HTERT RPE-1 (cell line): ENCODE results near the gene ARL1.
"Not testable (repeated sequence)": the region's sequence is repeated elsewhere in the genome, so short reads cannot be mapped to it uniquely, and the experiment has no call there.

ENCODE experiments used
- in situ Hi-C: fragments of 300-500 bp; cut with MboI; formaldehyde crosslinking; loops from 4 replicates; pipeline ENCODE4 v1.14.3; 2020; ENCODE audit warnings: low sequenced_read_pairs

ARL1 gene

DNA sequence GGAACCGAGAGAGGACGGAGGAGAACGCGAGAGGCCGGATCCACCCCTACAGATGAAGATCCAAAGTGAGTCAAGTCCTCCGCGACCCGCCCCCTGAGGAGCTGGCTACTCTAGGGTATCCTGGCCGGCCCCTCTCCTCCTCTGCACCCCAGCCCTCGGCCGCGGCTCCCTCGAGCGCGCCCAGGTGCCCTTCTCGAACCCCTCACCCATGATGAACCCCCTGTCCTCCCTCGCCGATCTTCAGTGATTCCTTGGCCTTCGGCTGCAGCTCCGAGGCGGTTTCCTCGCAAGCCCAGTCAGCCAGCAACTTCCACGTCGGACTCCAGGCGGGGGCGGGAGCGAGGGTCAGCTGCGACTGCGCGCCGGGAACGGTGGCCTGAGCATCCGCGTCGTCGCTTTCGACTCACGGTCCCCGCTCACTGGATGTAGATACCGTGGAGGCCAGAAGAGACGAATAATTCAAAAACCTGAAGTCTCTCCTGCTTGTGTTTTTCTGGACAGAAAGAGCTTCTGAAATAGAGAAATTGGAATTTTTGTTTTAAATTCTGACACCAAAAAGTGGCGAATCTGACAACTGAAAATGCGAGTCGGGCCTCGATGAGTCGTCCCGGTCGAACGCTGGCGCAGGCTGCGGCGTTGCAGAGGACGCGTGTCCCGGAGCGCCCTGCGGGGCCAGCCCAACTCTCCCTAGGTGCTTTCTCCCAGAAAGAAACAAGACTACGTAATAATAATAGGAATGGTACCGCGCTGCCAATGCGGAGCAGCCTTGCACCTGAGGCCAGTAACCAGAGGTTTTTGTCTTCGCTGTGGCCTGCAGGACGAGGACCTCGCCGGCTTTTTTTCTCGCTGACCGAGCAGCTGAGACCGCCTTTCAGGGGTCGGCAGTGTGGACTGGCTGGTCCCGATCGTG is at the start of gene ARL1:
Gene ARL1, minus strand, starts transcription at position 337 of the 910 bp plus-strand sequence. Its CDS starts 127 bp downstream, at position 210.
- in situ Hi-C loops, result no loop called here

DNA sequence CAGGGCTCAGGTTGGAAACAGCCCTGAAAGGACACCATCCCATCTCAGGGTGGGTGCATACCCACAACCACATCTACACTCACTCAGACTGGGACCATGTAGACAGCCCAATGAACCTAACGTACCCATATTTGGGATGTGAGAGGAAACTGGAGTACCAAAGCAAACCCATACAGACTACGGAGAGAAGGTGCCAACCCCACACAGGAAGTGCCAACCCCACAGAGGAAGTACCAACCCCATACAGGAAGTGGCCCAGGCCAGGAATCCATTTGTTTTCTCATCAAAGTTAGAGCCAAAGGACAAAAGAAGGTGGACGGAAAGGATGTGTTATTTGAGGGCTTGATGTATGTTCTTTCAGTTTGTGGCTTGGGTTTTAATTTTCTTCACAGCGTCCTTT is 48.1 kb upstream of the ARL1 start:
- in situ Hi-C loops, result no loop called here

DNA sequence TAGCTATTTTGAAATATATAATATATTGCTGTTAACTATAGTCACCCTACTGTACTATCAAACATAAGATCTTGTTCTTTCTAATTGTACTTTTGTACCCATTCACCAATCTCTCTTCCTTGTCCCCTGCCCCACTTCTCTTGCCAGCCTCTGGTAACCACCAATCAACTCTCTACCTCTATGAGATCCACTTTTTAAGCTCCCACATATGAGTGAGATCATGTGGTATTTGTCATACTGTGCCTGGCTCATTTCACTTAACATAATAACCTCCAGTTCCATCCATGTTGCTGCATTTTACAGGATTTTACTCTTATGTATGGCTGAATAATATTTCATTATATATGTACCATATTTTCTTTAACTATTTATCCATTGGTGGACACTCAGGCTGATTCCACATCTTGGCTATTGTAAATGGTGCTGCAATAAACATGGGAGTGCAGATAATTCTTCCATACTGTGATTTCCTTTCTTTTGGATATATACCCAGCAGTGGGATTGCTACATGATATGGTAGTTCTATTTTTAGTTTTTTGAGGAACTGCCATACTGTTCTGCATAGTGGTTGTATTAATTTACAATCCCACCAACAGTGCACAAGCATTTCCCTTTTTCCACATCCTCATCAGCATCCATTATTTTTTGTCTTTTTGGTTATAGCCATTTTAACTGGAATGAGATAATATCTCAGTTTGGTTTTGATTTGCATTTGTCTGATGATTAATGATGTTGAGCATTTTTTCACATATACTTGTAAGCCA is 34.1 kb upstream of the ARL1 start:
- in situ Hi-C loops, result no loop called here

DNA sequence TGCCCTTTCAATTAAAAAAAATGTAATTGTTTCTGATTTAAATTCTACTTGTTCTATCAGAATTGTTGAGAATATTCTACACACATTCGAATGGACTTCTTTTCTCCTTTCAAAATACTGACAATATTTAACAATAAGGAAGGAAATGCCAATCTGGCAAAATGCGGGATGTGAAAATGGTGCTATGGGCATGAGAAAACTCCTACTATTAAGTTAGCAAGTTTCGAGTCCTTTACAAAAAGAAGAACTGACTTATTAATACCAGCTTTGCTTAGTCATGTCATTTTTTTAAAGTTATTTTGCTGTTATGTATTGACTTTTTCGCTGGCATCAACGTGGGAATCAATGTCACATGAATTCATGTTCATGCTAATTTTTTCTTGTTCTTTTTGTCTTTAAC is 31.7 kb upstream of the ARL1 start:
- in situ Hi-C loops, result no loop called here

DNA sequence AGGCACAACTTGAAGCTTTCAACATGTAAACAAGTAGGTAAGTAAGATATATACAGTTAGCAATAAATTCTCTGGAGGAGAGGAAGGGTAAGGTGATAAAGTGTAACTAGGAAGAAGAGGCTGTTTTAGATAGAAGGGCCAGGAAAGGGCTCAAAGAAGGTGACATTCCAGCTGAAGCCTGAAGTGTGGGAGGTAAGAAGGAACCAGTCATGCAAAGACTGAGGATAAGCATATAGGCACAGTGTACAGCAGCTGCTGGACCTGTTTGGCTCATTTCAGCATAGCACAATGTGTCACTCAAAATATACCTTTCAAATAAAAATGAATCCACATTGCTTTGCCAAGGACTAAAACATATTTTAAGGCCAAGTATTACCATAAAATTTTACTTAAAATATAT is 28.6 kb upstream of the ARL1 start:
- in situ Hi-C loops, result no loop called here

DNA sequence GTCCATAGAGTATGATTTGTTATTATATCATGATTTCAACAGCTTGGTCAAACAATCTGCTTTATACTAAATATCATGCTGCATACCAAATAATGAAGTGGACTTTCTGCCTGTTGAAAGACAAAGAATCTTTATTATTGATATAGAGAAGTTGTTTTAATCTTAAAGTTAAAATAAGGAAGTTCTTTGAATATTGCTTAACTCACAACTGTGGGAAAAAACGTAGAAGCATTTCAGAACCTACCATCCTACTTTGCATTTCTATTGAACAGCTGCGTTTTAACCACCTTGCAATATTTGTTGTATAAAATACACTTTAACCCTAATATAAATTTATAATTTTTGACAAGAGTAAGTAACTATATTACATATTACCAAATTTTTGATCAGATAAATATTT is 22.9 kb upstream of the ARL1 start:
- in situ Hi-C loops, result no loop called here

DNA sequence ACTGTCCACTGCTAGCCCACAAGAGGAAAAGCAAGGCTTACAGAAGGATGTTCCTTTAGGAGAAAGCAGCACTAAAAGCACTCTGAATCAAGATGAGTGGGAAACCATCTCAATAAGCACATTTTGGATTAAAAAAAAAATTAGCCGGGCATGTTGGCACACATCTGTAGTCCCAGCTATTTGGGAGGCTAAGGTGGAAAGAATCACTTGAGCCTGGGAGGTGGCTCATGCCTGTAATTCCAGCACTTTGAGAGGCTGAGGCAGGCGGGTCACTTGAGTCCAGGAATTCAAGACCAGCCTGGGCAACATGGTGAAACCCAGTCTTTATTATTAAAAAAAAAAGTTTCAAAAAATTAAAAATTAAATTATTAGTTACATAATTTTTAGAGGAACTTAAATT is 17.0 kb upstream of the ARL1 start:
- in situ Hi-C loops, result no loop called here

DNA sequence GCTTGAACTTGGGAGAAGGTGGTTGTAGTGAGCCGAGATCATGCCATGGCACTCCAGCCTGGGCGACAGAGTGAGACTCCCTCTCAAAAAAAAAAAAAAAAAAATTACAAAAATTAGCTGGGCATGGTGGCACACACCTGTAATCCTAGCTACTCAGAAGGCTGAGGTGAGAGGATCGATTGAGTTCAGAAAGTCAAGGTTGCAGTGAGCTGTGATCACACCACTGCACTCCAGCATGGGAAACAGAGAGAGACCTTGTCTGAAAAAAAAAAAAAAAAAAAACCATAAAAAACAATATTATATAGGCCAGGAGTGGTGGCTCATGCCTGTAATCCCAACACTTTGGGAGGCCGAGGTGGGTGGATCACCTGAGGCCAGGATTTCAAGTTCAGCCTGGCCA is 14.5 kb upstream of the ARL1 start:
- in situ Hi-C loops, result not testable (repeated sequence)

DNA sequence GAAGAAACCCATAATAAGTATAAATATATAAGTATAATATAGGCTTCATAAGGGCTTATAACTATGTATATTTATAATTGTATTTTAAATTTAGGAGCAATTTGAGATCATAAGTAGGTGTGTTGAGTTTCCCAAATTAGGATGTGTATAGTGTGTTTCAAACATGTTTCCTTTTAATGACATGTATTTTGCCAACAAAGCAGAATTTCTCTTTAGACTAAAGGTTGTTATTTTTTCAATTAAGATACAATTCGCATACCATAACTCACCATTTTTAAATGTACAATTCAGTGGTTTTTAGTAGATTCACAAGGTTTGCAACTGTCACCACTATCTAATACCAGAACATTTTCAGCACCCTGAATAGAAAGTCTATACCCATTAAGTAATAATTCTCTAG is 7.7 kb upstream of the ARL1 start:
- in situ Hi-C loops, result no loop called here

DNA sequence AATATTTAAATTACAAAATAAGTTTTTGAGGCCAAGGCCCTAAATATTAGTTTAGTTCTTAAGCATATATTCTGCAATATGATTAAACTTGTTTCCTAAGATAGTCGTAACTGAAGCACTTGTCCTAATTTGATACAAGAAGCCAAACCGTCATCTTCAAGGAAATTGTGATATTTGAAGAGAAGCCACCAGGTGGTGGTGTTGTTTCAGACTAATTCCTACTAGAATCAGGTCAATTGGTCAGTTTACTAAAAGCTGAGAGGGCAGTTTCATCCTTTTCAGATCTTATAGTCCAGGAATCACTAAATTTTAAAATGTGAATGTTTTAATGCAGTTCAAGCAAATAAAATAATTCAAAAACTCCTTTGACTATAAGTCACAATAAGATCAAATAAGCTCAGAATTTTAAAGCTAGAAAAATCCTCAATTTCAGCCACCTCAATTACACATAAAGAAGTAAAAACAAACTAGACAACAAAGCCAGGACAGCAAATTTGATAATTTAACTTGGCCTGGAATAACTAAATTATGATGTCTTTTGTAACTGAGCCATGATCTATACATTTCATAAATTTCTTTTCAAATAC is 7.1 kb upstream of the ARL1 start:
- in situ Hi-C loops, result no loop called here

DNA sequence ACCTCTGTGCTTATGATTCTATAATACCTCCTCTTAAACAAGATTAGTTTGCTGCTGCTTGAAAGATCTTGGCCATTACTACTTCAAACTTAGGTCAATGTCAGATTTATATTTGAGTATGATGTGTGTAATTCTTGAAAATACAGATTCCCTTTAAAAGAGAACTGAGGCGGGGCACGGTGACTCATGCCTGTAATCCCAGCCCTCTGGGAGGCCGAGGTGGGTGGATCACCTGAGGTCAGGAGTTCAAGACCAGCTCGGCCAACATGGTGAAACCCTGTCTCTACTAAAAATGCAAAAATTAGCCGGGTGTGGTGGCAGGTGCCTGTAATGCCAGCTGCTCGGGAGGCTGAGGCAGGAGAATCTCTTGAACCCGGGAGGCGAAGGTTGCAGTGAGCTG is 2.6 kb upstream of the ARL1 start:
- in situ Hi-C loops, result not testable (repeated sequence)

DNA sequence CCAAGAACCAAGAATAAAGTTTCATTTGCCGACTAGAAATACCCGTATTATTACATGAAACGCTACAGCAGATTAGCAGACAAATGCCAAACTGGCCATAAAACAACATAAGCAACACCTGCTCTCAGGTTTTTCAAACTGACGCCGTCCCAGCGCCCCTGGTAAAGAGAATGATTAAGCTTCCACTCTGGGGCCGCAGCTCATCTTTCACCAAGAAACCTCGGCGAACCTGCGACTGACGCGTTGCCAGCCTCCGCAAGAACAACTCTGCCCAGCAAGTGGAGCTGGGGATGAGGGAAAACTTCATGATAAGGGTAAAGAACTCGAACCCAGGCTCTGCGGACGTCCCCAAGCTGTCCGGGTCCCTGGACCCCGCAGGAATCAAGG is 530 bp downstream of the ARL1 start:
- in situ Hi-C loops, result no loop called here

DNA sequence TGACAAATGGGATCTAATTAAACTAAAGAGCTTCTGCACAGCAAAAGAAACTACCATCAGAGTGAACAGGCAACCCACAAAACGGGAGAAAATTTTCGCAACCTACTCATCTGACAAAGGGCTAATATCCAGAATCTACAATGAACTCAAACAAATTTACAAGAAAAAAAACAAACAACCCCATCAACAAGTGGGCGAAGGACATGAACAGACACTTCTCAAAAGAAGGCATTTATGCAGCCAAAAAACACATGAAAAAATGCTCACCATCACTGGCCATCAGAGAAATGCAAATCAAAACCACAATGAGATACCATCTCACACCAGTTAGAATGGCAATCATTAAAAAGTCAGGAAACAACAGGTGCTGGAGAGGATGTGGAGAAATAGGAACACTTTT is 16.4 kb downstream of the ARL1 start:
- in situ Hi-C loops, result not testable (repeated sequence)

DNA sequence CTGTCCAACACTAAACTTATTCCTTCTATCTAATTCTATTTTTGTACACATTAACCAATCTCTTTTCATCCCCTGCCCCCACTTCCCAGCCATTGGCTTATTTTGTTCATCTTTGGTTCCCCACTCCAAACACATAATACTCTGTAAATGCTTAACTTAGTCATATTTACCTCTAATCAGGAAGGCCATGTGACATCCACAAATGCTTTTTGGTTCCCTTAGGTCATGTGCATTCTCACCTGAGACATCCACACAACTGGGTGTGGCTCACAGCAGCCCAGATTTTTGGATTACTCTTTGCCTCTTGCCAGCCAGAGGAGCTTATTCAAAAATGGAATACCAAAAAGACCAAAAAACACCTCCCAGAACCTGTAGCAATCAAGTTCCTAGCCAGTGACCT is 28.4 kb downstream of the ARL1 start:
- in situ Hi-C loops, result no loop called here

DNA sequence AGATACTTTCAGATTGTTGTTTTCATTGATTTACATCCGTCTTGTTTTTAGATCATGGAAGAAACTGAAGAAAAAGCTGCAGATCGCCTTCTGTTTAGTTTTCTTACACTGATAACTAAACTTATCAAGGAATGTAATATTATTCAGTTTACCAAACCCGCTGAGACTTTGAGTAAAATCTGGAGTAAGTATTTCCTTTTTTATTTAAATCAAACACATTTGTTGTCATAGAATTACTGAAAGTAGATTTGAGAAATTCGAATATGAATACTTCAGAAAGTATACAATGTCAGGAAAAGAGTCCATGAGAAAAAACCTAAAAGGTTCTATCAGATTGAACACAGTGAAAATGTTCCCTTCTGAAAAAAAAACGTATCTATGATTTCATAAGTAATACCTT is 32.0 kb downstream of the ARL1 start:
- in situ Hi-C loops, result no loop called here

DNA sequence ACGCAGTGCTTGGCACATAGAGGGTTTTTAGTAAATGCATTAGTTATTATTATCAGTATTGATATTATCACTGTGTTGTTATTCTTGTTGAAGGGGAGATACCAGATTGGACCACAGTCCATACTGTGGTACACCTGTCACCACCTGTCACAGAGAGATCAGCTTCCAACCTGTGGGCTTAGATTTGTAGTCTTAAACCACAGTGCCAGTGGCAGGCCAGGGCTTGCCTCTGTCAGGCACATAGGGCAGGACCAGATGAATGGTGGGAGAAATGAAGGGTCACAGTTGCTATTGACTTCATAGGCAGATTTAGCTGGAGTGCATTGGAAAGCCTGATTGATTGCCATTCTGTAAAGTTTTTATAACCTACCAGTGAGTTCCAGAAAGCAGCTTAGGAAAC is 35.1 kb downstream of the ARL1 start:
- in situ Hi-C loops, result no loop called here

DNA sequence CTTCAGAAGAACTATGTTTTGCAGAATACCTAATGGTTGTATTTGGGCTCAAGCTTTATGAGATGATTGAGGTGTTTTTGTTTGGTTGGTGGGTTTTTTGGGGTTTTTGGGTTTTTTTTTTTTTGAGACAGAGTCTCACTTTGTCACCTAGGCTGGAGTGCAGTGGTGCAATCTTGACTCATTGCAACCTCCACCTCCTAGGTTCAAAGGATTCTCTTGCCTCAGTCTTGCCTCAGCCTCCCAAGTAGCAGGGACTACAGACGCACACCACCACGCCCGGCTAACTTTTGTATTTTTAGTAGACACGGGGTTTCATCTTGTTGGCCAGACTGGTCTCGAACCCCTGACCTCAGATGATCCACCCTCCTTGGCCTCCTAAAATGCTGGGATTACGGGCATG is 39.6 kb downstream of the ARL1 start:
- in situ Hi-C loops, result no loop called here

DNA sequence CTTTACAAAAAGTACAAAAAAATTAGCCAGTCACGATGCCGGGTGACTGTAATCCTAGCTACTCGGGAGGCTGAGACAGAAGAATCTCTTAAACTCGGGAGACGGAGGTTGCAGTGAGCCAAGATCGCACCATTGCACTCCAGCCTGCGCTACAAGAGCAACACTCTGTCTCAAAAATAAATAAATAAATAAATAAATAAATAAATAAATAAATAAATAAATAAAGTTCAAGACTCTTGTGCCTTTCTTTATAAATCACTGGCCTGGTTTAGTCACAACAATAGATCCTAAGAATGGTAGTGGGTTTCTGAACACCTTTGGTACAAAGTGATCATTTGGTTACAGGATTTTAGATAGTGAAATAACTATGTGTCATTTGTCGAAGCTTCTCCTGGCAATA is 46.1 kb downstream of the ARL1 start:
- in situ Hi-C loops, result no loop called here

DNA sequence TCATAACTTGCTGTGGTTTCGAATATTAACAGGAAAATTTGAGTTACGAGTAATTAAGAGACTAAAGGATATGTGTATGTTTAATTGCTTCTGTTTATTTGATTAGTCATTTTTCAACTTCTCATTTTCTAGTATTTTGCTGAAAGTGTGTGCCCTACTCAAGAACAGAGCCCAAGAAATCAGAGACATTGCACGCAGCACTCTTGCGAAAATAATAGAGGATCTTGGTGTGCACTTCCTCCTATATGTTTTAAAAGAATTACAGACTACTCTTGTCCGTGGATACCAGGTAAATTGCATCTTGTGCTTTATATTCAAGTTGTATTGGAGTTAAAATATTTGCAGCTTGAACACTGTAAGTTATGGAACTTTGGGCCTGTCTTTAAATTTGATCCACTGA is 50.8 kb downstream of the ARL1 start:
- in situ Hi-C loops, result no loop called here

DNA sequence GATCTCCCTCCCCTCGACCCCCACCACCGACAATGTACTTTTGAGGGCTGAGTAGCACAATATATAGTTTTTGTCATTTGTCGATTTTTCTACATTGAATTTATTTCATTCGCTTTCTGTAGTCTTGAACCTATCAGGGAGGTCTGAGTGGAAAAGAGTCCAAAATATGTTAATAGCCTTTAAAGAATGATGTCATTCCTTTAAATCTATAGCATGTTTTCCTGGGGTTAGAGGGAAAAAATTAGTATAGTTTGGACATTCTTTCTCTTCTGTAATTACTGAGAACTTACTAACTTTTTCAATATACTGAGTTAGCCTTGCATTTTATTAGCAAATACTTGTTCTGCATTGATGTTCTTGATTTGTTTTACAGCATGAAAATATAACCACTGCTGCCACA is 55.9 kb downstream of the ARL1 start:
- in situ Hi-C loops, result no loop called here

DNA sequence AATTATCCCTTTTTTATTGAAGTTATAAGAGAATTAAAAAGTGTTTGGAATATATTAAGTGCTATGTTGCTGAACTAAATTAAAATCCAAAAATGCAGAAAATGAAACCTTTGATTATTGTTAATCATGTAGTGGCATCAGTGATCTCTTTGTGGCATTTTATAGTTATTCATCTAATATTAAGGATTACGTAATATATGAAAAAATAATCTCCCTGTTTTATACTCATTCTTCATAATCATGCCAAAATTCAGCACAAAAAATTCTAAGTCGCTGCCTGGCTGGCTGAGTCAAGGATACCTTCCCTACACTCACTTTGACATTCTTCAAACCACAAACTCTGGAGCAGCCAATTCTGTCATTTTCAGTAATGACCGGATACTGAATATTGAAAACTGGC is 63.7 kb downstream of the ARL1 start:
- in situ Hi-C loops, result no loop called here
